HG02840 (cell line): ENCODE results near the gene SNX13.

ENCODE experiments used
- ATAC-seq: cut with Tn5 transposase; IDR thresholded peaks from one replicate; pipeline ENCODE4 v1.9.1; 2021; ENCODE audit warnings: mild to moderate bottlenecking, moderate library complexity, moderate number of reproducible peaks; ENCODE audit not compliant: unreplicated experiment, low FRiP score

SNX13 gene

GRCh38 chr7:17787257-17787656 lies 153.0 kb downstream of the SNX13 start:
- no peak for ATAC-seq

GRCh38 chr7:17786314-17786852 lies 153.9 kb downstream of the SNX13 start:
- no peak for ATAC-seq

- ATAC-seq, result no peak
Measured at GRCh38 chr7:17782216-17782549, 158.1 kb downstream of the SNX13 start.

GRCh38 chr7:17781491-17782215 lies 158.6 kb downstream of the SNX13 start:
- no peak for ATAC-seq

- no peak for ATAC-seq
Measured at GRCh38 chr7:17779381-17779780, 160.9 kb downstream of the SNX13 start.

GRCh38 chr7:17774716-17775288 lies 165.5 kb downstream of the SNX13 start:
- no peak for ATAC-seq

GRCh38 chr7:17774248-17774647 lies 166.0 kb downstream of the SNX13 start:
- no peak for ATAC-seq

- ATAC-seq, result no peak
Measured at GRCh38 chr7:17773289-17773626, 167.0 kb downstream of the SNX13 start.

- ATAC-seq, result no peak
Measured at GRCh38 chr7:17772581-17773288, 167.6 kb downstream of the SNX13 start.

GRCh38 chr7:17771901-17772408 lies 168.3 kb downstream of the SNX13 start:
- ATAC-seq, result no peak

GRCh38 chr7:17770710-17771375 lies 169.5 kb downstream of the SNX13 start:
- ATAC-seq, result no peak

GRCh38 chr7:17769918-17770317 lies 170.4 kb downstream of the SNX13 start:
- ATAC-seq, result no peak

- ATAC-seq, result no peak
Measured at GRCh38 chr7:17758008-17758407, 182.3 kb downstream of the SNX13 start.

- ATAC-seq, result no peak
Measured at GRCh38 chr7:17746020-17746530, 194.2 kb downstream of the SNX13 start.

- no peak for ATAC-seq
Measured at GRCh38 chr7:17745610-17746009, 194.7 kb downstream of the SNX13 start.

GRCh38 chr7:17743316-17743715 lies 197.0 kb downstream of the SNX13 start:
- no peak for ATAC-seq

GRCh38 chr7:17741426-17741825 lies 198.9 kb downstream of the SNX13 start:
- no peak for ATAC-seq
